ENCODE measurements around the gene UST.

DNA sequence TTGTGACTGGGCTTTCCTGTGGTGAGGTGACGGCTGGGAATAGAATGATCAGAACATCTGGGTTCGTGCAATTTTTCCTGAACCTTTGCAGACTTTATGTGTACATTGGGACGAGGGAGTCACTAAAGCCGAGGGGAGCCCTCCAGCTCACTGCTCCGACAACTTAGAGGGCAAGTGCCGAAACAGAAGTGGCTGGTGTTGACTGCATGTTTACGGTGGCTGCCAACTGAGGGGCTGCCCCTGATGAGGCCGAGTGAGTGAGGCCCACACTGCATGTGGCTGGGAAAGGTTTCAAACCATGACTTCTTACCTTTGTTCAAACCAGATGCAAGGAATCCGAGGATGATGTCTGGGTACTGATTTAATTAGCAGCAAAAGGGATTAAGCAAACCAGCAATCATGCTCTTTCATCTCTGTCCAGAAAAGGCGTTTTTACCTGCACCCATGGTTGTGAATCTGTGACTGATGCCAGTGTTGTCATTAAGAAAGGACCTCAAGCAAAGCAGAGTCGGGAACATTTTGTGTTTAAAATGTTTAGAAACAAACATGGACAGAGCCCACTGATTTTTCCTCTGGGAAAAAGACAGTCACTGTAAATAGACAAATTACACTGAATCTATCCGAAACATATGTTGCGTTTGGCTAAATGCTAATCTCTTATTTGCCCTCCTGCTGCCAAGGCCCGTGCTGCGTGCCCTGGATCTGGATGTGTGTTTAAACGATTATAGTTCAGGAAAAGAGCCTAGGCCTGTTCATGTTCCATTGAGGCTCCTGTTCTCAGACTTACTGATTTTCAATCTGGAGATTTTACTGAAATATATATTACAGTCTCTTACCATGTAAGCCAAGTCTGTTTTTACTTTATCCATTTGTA is 105.1 kb downstream of the UST start:
- TF ChIP-seq, protein P1, sequence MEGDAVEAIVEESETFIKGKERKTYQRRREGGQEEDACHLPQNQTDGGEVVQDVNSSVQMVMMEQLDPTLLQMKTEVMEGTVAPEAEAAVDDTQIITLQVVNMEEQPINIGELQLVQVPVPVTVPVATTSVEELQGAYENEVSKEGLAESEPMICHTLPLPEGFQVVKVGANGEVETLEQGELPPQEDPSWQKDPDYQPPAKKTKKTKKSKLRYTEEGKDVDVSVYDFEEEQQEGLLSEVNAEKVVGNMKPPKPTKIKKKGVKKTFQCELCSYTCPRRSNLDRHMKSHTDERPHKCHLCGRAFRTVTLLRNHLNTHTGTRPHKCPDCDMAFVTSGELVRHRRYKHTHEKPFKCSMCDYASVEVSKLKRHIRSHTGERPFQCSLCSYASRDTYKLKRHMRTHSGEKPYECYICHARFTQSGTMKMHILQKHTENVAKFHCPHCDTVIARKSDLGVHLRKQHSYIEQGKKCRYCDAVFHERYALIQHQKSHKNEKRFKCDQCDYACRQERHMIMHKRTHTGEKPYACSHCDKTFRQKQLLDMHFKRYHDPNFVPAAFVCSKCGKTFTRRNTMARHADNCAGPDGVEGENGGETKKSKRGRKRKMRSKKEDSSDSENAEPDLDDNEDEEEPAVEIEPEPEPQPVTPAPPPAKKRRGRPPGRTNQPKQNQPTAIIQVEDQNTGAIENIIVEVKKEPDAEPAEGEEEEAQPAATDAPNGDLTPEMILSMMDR (optimal IDR thresholded peaks at IDR 0.05 in 1 of 3, IDR thresholded peaks at IDR 0.05 in 1 of 3, conservative IDR thresholded peaks at IDR 0.05 in 1 of 3; ENCODE audit: extremely low read depth in 1 of 3, insufficient read depth in 2 of 3, low read length in 3 of 3) = no peak
- no peak for TF ChIP-seq EZH2 (IDR thresholded peaks at IDR 0.05; ENCODE audit: low read length)
